DOHH2 (cell line): ENCODE measurements around the gene ZCWPW1.

Experiments
- EZH2phosphoT487 ChIP-seq: fragments of 200-600 bp; sonication (generic); IDR thresholded peaks from 2 replicates; pipeline ENCODE4 v1.6.1; 2017; ENCODE audit warnings: borderline replicate concordance, mild to moderate bottlenecking, antibody characterized with exemption, low read length, moderate library complexity, mixed read lengths
- TF ChIP-seq, protein P1 (sequence below): fragments of 200-600 bp; sonication (generic); IDR thresholded peaks from one replicate; pipeline ENCODE4 v1.5.1; 2014; ENCODE audit warnings: antibody characterized with exemption, mild to moderate bottlenecking, low read depth, low read length; ENCODE audit not compliant: poor library complexity, severe bottlenecking

DNA sequence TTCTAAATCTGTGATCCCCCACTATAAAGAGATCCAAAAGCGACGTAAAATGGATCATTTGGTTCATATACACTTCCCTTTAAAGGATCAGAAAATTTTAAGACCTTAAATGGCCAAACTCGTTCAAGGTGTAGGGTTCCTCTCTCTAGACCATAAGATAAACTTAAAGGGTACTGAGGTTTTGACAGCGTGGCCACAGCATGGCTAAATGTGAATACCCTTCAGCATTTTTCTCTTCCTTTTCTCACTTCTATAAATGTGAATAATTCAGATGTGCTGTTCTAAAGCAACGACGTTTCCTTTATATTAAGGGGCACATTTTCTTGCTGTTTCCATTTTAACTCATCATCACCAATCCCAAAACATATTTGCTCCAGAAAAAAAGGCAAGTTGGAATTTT, 5.2 kb downstream of the ZCWPW1 start:
- TF ChIP-seq, protein P1, sequence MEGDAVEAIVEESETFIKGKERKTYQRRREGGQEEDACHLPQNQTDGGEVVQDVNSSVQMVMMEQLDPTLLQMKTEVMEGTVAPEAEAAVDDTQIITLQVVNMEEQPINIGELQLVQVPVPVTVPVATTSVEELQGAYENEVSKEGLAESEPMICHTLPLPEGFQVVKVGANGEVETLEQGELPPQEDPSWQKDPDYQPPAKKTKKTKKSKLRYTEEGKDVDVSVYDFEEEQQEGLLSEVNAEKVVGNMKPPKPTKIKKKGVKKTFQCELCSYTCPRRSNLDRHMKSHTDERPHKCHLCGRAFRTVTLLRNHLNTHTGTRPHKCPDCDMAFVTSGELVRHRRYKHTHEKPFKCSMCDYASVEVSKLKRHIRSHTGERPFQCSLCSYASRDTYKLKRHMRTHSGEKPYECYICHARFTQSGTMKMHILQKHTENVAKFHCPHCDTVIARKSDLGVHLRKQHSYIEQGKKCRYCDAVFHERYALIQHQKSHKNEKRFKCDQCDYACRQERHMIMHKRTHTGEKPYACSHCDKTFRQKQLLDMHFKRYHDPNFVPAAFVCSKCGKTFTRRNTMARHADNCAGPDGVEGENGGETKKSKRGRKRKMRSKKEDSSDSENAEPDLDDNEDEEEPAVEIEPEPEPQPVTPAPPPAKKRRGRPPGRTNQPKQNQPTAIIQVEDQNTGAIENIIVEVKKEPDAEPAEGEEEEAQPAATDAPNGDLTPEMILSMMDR: no peak
- TF ChIP-seq EZH2phosphoT487: no peak
